Gastrocnemius medialis (tissue), 4 donors: ENCODE measurements around the gene DIAPH3.

Experiments
- CTCF ChIP-seq, 5 experiments: fragments of 450-650 bp in 3 of 5; fragments of 200-600 bp in 2 of 5; sonication (generic) in 2 of 5; IDR thresholded peaks in 4 of 5; conservative IDR thresholded peaks in 1 of 5; 1 replicate in 4 of 5; 2 replicates in 1 of 5; pipeline ENCODE4 v1.5.1; 2016 to 2019; ENCODE audit warnings: antibody characterized with exemption in 5 of 5, mild to moderate bottlenecking in 3 of 5, moderate library complexity in 3 of 5
- POLR2A ChIP-seq, 2 donors: fragments of 450-650 bp; IDR thresholded peaks; one replicate each; pipeline ENCODE4 v1.6.1; 2017; ENCODE audit warnings: antibody characterized with exemption in 2 of 2, mild to moderate bottlenecking in 2 of 2, moderate library complexity in 2 of 2

DNA sequence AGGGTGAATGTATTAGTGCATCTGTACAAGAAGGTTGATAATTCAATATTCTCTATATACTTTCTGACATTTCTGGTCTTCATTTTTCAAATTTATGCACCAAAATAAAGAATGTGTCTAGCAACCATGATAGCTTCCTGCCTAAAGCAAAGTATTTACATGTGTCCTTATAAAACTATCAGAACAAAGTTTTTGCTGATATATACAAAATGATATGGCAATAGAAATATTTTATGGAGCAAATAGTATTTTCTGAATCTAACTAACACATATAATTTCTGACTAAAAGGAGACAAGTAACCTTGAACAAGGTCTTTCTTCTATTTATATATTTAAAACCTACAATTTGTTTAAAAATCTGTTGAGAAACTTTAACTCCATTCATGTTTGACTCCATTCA, 184.9 kb downstream of the DIAPH3 start:
- no peak for TF ChIP-seq CTCF (IDR thresholded peaks at IDR 0.05 in 4 of 5, conservative IDR thresholded peaks at IDR 0.05 in 1 of 5)
- TF ChIP-seq POLR2A (IDR thresholded peaks at IDR 0.05) = no peak
